Uterus (tissue), 2 donors: ENCODE data around the gene P2RX3.

ENCODE experiments used
- POLR2A ChIP-seq, 2 donors: fragments of 450-650 bp; IDR thresholded peaks; one replicate each; pipeline ENCODE4 v1.6.1; 2016; ENCODE audit warnings: antibody characterized with exemption in 2 of 2, mild to moderate bottlenecking in 1 of 2, moderate library complexity in 1 of 2
- TF ChIP-seq, protein P1 (sequence below), 4 experiments: fragments of 200-600 bp in 2 of 4; fragments of 450-650 bp in 2 of 4; sonication (generic) in 2 of 4; IDR thresholded peaks; one replicate each; pipeline ENCODE4 v1.5.1; 2016 to 2019; ENCODE audit warnings: antibody characterized with exemption in 4 of 4, mild to moderate bottlenecking in 2 of 4, moderate library complexity in 1 of 4

DNA sequence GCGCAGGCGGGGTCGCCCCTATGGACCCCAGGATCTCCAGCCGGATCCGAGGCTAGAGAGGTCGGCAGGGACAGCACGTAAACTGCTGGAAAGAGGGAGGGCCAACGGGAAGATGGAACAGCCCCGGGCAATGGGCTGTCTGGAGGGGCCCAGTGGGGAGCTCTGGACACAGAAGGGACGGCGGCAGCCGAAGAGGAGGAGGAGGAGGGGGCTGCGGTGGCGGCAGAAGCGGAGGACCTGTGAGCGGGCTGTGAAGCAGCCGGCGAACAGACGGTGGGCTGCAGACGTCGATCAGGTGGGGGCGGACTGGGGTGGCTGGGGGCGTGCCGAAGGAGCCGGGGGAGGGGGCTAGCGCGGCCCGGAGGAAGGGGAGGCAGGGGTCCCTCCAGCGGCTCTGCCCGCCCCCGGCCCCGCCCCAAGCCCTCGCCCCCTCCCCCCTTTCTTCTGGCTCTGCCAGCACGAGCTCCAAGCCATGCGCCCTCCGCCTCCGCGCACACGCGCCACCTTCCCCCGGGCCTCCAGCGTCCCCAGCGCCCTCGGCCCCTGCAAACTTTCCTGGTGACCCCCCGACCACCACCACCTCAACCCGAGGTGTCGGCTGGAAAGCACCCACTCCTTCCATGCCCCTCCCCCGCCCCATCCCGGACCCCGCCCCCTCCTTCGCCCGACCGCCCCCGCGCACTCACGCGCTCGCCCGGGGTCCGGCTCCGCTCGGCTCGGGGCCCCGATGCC, 13.8 kb upstream of the P2RX3 start:
- TF ChIP-seq, protein P1, sequence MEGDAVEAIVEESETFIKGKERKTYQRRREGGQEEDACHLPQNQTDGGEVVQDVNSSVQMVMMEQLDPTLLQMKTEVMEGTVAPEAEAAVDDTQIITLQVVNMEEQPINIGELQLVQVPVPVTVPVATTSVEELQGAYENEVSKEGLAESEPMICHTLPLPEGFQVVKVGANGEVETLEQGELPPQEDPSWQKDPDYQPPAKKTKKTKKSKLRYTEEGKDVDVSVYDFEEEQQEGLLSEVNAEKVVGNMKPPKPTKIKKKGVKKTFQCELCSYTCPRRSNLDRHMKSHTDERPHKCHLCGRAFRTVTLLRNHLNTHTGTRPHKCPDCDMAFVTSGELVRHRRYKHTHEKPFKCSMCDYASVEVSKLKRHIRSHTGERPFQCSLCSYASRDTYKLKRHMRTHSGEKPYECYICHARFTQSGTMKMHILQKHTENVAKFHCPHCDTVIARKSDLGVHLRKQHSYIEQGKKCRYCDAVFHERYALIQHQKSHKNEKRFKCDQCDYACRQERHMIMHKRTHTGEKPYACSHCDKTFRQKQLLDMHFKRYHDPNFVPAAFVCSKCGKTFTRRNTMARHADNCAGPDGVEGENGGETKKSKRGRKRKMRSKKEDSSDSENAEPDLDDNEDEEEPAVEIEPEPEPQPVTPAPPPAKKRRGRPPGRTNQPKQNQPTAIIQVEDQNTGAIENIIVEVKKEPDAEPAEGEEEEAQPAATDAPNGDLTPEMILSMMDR (IDR thresholded peaks at IDR 0.05), result no peak
- no peak for TF ChIP-seq POLR2A (IDR thresholded peaks at IDR 0.05)
